Mammary epithelial cell (primary cell): ENCODE measurements around the gene PPARA.

Experiments used
- CTCF ChIP-seq, 2 donors: IDR thresholded peaks in 1 of 2; conservative IDR thresholded peaks in 1 of 2; 2 replicates each; pipeline ENCODE4 v1.5.1; 2011 to 2012; ENCODE audit warnings: inconsistent platforms in 2 of 2, low read length in 2 of 2, mild to moderate bottlenecking in 2 of 2, control low read depth in 1 of 2, low read depth in 1 of 2; ENCODE audit not compliant: insufficient read depth in 1 of 2; ENCODE audit errors: extremely low read depth in 1 of 2
- EZH2 ChIP-seq: IDR thresholded peaks from 2 replicates; pipeline ENCODE4 v1.6.1; 2012; ENCODE audit warnings: low read length, inconsistent platforms, borderline replicate concordance

GRCh38 chr22:46286941-46287872, 136.9 kb downstream of the PPARA start:
- TF ChIP-seq CTCF (conservative IDR thresholded peaks at IDR 0.05 in 1 of 2, IDR thresholded peaks at IDR 0.05 in 1 of 2; ENCODE audit: extremely low read depth in 1 of 2, insufficient read depth in 1 of 2, low read depth in 1 of 2, low read length in 2 of 2): no peak
- TF ChIP-seq EZH2: no peak
